Cardiac fibroblast (primary cell): ENCODE results near the gene TRAPPC2L.

Experiments
- DNase-seq, 2 donors: peaks; one replicate each; pipeline versions ENCODE4 v3.0.0 to v3.0.0-alpha.2; 2010; ENCODE audit warnings: low read depth in 2 of 2
- H3K4me3 ChIP-seq, 2 donors: replicated peaks in 1 of 2; 1 replicate in 1 of 2; 2 replicates in 1 of 2; pipeline ENCODE4 v1.5.1; 2011; ENCODE audit warnings: low read depth in 2 of 2, low read length in 2 of 2, mild to moderate bottlenecking in 2 of 2, moderate library complexity in 1 of 2
- TF ChIP-seq, protein P1 (sequence below): IDR thresholded peaks from one replicate; pipeline ENCODE4 v1.5.1; 2011; ENCODE audit warnings: low read depth, mild to moderate bottlenecking, low read length, inconsistent platforms

Gene TRAPPC2L

DNA sequence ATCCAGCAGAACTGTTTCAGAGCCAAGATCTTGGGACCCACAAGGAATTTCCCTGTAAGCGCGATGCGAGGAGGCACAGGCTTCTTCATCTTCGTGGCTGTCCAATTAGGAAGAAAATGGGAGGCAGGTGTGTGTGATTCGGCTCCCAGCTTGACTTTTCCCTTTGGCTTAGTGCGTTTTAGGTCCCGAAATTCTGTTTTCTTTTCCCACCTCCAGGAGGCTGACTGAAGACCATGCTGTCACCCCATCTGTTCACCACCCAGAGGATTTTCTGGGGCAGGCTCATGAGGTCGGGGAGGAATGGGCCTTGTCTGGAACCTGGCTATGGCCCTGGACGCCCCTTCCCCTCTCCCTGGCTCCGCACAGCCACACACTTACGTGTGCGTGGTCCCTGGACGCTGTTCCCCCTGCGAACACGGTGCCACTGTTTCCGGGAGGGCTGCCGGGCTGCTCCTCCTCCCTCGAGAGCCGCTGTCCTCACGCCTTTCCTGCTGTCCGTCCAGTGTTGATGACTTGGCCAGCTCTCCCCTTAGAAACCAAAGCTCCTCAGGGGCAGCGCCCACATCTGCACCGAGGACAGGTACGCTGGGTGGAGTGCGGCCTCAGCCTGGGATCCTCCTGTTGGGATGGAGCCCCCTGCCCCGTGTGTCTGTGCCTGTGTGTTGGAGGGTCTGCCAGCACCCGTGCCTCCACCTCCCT is 12.2 kb downstream of the TRAPPC2L start:
- TF ChIP-seq, protein P1, sequence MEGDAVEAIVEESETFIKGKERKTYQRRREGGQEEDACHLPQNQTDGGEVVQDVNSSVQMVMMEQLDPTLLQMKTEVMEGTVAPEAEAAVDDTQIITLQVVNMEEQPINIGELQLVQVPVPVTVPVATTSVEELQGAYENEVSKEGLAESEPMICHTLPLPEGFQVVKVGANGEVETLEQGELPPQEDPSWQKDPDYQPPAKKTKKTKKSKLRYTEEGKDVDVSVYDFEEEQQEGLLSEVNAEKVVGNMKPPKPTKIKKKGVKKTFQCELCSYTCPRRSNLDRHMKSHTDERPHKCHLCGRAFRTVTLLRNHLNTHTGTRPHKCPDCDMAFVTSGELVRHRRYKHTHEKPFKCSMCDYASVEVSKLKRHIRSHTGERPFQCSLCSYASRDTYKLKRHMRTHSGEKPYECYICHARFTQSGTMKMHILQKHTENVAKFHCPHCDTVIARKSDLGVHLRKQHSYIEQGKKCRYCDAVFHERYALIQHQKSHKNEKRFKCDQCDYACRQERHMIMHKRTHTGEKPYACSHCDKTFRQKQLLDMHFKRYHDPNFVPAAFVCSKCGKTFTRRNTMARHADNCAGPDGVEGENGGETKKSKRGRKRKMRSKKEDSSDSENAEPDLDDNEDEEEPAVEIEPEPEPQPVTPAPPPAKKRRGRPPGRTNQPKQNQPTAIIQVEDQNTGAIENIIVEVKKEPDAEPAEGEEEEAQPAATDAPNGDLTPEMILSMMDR = no peak
- DNase-seq = no peak
- H3K4me3 ChIP-seq = no peak overlapping the region

DNA sequence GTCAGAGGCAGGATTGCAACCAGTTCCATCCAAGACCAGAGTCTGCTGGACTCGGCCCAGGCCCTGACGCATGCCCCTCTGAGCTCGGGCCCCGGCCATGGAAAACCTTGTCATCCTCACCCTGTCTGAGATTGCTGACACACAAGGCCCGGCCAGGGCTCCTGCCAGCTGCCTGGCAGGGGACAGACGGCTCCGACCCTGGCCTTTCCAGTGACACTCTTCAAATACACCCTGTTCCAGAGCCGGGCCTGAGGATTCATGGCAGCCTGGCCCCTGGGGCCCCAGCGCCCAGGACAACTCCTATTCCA is 12.7 kb downstream of the TRAPPC2L start:
- H3K4me3 ChIP-seq = no peak overlapping the region
- no peak for DNase-seq

DNA sequence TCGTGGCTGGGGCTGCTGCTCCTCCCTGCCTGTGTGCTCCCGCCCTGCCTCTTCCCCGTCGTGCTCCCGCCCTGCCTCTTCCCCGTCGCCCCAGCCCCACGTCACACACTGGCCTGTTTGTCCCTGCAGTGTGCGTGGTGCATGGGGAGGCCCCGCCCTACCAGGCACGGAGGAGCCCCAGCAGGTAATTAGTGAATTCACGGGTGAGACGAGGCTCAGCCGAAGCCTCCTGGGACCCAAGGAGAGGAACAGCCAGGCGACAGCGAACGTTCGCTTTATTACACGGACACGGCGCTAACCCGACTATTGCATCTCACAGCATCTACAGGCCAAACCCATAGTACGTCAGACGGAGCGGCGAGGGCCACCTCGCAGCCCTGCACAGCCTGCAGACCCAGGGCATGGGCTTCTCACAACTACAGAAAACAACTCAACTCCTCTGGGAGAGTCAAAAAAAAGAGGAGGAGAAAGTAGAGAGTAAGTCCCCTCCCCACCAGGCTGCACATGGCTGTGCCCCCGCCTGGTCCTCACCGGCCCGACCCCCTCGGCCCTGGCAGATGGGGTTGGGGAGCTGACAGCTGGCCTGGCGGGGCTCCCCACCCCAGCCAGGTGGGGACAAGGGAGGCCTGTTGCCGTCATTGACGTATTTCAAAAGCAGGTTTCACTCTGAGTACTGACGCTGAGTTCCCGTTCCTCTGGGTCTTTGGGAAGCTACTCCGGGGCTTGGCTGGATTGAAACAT is 13.9 kb downstream of the TRAPPC2L start:
- TF ChIP-seq, protein P1 = no peak
- no peak overlapping the region for H3K4me3 ChIP-seq
- no peak for DNase-seq

More for the DNA sequence above, 12.7 kb downstream of the TRAPPC2L start:
- TF ChIP-seq, protein P1 = no peak

DNA sequence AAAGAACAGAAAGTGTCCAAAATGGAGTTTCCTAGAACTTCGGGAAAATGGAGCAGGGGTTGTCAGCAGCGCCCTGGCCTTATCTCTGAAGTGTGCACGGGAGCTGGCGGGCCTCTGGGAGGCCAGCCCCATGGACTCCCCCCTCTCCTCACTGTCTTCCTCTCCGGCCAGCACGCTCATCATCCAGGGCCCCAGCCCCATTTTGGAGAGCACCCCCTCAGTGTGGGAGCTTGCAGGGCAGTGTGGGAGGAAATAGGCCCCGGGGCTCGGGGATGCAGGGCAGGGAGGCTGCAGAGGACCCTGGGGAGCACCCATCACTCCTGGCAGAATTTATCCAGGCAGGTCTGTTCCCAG is 14.4 kb downstream of the TRAPPC2L start:
- DNase-seq = no peak
- no peak overlapping the region for H3K4me3 ChIP-seq
- TF ChIP-seq, protein P1 = no peak

DNA sequence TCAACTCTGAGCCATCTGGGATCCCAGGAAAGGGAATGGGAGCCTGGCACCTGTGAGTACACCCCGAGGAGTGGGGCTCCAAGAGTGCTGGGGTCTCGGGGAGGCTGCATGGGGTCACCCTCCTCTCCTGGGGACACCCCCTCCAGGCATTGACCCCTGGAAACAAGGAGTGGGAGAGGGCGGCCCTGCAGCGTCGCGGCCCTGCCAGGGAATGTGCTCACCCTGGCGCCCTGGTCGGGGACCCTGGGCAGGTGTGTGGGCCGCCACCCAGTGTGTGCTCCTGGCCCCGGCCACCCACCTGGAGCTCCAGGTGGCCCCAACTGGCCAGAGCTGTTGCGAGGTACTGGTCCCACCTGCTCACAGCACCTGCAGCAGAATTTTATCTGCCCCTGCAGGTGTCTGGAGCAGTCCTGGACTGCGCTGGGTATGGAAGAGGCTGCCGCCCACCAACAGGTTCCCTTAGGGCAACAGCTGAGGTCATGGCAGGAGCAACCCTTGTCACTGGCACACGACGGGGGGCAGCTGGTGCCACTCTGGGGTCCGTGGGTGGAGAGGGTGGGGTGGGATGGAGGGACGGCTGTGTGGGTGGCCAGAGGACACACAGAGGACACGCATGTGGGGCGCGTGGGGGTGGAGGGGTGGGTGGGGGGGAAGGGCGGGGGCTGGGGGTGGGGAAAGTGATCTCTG is 14.9 kb downstream of the TRAPPC2L start:
- DNase-seq = no peak
- TF ChIP-seq, protein P1 = no peak
- H3K4me3 ChIP-seq = no peak overlapping the region

DNA sequence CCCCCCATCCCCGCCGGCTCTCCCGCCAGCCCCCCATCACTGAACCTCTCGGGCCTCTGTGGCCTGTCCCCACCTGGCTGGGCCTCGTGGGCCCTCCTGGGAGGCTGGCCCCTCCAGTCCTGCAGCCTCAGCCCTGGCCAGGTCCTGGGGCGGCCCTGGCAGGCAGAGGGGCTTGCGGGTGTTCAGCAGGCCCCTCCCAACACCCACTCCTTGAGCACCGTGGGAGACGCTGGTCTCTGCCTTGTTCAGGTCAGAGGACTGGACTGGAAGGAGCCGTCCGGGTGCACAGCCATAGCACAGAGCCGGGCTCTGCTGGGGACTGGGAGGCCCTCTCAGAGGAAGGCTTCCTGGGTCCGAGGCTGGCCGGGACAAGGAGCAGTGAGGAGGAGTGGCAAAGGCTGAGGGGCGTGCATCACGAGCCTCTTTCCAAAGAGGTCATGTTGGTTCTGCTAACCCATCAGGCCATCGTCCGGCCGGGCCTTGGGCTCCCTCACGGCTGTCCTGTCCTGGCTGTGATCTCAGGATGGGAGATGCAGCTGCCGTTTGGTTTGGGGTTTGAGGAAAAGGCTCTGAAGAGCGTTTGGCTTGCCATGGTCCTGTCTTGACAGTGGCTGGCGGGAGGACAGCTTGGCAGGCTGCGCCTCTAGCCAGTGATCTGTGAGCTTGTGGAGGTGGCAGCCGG is 15.9 kb downstream of the TRAPPC2L start:
- TF ChIP-seq, protein P1 = no peak
- no peak overlapping the region for H3K4me3 ChIP-seq

More for the DNA sequence above, 15.9 kb downstream of the TRAPPC2L start:
- DNase-seq = no peak
